HG03439 (cell line): ENCODE measurements around the gene TMPRSS4.

Experiments
- ATAC-seq: cut with Tn5 transposase; IDR thresholded peaks from one replicate; pipeline ENCODE4 v1.9.1; 2021; ENCODE audit warnings: mild to moderate bottlenecking, moderate library complexity; ENCODE audit not compliant: unreplicated experiment

The TMPRSS4 gene, protein sequence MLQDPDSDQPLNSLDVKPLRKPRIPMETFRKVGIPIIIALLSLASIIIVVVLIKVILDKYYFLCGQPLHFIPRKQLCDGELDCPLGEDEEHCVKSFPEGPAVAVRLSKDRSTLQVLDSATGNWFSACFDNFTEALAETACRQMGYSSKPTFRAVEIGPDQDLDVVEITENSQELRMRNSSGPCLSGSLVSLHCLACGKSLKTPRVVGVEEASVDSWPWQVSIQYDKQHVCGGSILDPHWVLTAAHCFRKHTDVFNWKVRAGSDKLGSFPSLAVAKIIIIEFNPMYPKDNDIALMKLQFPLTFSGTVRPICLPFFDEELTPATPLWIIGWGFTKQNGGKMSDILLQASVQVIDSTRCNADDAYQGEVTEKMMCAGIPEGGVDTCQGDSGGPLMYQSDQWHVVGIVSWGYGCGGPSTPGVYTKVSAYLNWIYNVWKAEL

DNA sequence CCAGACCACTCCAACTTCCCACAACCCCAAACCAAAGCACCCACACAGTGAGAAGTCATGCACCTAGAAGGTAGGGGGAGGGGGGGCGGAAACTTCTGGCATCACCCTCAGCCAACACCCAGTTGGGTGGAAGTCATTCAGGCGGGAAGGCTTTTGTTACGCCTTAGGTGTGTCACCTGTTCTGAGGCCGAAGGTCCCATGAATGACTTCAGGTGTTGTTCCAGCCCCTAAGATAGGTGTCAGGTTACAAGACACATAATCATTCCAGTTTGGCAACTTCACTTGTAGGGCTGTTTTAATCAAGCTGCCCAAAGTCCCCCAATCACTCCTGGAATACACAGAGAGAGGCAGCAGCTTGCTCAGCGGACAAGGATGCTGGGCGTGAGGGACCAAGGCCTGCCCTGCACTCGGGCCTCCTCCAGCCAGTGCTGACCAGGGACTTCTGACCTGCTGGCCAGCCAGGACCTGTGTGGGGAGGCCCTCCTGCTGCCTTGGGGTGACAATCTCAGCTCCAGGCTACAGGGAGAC lies at the start of gene TMPRSS4:
TMPRSS4 (plus strand) TSS at position 325 of the 528 bp plus-strand sequence. CDS start 225 bp downstream, outside the sequence.
- ATAC-seq = no peak

DNA sequence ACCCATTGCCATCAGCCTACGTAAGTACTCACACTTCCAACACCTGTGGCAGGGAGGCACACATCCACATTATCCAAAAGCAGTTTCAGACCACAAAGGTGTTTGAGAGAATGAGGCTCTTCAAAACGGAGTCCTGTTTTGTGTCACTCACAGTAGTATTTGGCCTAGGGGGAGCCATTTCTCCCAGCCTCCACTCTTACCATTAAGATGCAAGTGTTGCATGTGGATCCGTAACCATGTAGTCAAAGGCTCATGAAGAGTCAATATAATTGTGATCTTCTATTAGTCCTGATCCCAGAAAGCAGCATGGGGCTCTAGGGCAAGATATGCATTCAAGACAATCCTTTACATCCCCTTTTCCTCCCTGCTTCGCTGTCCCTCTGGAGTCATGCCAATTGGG lies 49.2 kb upstream of the TMPRSS4 start:
- no peak for ATAC-seq

DNA sequence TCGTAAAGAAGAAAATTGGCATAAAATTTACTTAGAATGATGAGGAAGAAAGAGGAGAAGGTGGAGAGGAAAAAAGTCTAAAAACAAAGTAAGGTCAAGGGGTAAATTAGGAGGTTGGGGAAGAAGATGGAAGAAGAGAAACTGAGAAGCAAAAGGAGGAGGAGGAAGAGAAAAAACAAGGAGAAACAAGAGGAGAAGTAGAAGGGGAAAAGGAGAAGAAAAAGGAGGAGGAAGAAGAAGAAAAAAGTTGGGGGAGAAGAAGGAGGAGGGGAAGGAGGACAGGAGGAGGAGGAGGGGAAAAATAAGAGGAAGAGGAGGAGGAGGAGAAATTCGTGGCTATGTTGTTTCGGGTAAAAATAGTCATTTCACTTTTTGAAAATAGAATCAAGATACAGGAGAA lies 48.3 kb upstream of the TMPRSS4 start:
- no peak for ATAC-seq

DNA sequence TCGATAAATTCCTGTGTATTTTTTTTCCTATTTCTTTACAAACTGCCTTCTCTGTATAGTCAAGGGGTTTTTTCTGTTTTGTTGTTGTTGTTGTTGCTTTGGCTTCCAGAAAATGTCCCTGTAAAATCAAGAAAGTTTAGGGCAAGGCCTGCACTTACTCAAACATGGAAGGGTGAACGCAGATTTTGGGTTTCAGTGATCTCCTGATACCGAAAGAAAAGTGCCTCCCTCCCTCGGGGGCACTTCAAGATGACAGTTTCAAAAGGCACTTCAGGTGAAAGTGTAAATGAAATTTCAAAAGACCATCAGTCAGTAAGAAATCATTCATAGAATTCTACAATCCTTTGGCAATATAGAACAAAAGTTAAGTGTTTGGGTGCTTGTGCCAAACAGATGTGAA lies 43.4 kb upstream of the TMPRSS4 start:
- no peak for ATAC-seq

DNA sequence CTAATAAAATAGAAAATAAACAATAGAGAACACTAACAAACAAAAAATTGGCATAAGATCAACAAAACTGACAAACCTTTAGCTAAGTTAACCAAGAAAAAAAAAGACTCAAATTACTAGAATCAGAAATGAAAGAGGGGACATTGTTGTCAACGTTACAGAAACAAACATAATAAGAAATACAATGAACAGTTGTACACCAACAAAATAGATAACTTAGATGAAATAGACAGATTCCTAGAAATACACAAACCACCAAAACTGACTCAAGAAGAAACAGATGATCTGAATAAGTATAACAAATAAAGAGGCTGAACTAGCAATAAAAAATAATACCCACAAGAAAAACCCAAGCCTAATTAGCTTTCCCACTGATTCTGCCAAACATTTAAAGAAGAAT lies 34.7 kb upstream of the TMPRSS4 start:
- ATAC-seq = no peak

DNA sequence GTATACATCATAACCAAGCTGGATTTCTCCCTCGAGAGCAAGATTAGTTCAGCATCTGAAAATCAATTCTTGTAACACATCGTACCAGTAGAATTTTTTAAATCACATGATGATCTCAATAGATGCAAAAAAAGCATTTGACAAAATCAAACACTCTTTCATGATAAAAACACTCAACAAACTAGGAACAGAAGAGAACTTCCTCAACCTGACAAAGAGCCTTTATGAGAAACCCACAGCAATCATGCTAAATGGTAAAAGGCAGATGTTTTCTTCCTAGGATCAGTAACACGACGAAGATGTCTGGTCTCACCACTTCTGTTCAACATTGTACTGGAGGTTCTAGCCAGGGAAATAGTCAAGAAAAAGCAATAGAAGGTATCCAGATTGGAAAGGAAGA lies 34.1 kb upstream of the TMPRSS4 start:
- no peak for ATAC-seq

DNA sequence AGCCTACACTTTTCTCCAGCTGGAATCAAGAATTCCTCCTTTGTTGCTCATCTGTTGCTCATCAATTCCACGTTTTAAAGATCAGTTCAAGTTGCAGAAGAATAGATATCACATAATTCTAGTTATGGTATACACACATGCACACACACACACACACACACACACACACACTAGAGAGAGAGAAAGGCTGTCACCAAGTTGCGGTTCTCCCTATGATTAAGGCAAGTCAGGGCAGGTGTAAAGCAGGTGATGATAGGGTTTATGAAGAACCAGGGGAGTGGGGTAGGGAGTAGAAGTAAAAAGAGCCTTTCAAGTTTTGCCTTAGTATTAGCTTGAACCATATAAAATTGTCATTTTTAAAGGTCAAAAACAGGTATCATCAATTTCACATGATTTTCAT lies 31.7 kb upstream of the TMPRSS4 start:
- ATAC-seq = no peak

DNA sequence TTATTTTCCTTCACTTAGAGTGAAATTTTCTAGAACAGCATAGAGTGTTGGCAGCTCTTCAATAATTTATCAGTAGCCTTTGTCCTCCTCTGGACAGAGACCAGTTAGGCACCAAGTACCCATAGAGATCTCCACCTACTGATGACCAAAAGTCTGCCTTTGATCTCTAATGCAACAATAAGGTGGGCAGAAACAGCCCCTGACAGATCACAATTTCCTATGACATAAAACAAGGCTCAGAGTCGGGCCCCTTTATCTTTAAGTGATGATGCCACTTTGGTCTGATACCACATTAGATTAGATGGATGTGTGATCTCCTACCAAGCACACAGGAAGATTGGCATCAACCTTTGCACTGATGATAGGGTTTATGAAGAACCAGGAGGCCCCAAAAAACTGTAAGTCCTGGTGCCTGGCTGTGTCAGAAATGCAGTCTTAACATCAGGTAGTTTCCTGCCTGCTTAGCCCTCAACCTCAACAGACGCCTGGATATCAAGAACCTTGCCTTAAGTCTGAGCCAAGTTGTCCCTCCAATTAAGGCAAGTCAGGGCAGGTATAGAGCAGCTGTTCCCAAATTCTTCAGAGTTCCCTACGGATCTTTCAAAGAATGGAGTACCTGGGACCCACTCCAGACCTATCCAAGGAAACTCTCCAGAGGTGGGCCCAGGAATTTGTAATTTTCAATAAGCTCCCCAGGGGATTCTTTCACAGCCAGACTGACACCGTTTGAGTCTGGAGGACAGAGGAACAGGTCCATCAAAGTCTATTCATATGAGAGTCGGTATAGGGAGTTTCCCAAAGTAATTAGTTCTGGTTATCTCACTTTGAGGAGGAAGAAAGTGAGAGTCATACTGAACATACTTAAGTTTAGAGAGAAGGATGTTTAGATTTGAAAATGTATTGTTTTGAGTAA lies 30.6 kb upstream of the TMPRSS4 start:
- no peak for ATAC-seq

DNA sequence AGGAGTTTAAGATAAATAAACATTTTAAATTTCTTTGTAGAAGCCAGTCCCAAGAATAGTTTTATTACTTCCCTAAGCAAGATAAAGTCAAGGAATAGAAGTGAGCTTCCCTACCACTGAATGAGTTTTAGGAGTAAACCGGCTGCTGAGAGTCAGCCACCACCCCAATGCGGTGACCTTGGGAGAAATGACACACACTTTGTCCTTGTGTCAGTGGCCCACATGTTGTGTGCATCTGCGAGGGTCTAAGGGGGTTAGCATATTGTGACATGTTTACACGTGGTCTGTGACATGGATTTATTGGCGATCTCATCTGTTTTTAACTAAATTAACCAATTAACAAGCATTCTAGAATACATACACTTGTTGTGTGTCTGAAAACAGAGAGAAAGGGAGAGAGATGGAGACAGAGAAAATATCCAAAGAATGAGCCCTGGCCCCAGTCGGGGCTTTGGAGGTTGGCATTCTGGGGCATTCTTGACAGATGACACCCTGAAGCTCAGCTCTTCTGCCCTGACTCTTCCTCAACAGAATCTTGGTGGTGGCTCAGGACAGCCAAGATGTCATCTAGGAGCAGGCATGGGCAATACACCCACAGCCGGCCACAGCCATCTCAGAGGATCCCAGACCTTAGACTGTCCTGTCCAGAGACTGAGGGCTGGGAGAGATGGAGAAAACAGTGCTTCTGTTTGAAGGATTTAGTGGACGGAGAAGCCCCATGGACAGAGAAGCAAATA lies 29.7 kb upstream of the TMPRSS4 start:
- ATAC-seq = no peak

DNA sequence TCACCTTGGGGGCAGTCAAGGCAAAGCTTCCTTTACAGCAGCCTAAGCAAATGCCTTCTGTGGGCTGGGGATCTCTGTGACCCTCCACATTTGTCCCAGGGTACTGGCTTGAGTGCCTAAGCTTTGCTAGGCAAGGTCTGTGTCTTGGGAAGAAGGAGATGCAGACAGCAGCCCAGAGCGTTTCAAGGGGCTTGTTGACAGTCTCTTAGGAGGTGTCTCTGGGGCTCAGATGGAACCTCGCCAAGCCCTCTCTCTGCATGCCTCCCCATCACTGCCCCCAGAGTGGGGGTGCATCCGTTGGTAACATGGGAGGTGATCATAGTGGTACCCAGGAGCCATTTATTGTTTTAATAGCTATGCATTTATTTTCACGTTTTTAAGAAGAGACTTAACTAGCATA lies 29.1 kb upstream of the TMPRSS4 start:
- ATAC-seq = no peak

DNA sequence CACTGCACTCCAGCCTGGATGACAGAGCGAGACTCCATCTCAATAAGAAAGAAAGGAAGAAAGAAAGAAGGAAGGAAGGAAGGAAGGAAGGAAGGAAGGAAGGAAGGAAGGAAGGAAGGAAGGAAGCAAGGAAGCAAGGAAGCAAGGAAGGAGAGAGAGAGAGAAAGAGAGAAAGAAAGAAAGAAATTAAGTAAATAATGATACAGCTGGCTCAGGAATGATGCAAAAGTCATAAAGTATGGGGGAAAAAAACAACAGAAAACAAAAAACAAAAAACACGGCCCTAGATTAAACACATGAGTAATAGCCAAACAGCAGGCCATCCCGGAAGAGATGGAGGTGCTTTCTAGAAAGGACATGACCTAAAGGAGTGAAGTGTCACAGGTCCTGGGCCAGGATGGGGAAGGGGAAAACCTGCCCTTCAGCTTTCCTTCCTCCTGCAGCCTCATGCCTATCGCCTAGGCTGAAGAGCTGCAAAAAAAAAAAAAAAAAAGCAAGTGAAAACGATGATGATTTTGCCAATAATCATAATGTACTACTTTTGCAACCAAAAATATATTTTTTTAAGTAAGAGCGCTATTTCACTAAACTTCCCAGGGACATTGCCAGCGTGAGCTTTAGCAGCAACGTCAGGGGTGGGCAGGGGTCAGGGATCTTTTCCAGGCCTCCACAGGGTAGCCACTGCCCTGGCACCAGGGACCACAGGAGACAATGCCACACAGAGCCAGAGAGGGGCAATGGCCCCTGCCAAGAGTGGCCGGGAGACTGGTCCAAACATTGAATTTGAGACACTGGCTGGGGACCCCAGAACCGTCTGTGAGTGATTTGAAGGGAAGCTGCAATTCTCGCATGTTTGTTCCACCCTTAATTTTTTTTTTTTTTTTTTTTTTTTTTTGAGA lies 28.2 kb upstream of the TMPRSS4 start:
- no peak for ATAC-seq

DNA sequence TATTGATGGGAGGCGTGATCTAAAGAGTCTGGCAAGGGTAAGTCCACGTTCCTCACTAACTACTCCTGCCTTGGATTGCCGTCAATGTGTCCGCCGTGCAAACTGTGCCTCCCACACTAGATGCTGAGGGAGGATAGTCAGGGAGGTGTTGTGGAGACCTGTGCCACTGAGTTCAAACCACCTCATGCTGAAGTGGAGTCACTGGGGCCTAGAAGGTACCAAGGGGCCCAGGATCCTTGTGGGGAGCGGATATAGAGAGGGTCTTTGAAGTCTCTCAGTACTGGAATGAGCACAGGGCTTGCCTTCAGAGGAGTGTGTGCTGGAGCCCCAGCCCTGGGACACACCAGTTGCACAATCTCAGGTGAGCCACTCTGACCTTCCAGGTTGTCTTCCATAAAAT lies 27.1 kb upstream of the TMPRSS4 start:
- ATAC-seq = no peak

DNA sequence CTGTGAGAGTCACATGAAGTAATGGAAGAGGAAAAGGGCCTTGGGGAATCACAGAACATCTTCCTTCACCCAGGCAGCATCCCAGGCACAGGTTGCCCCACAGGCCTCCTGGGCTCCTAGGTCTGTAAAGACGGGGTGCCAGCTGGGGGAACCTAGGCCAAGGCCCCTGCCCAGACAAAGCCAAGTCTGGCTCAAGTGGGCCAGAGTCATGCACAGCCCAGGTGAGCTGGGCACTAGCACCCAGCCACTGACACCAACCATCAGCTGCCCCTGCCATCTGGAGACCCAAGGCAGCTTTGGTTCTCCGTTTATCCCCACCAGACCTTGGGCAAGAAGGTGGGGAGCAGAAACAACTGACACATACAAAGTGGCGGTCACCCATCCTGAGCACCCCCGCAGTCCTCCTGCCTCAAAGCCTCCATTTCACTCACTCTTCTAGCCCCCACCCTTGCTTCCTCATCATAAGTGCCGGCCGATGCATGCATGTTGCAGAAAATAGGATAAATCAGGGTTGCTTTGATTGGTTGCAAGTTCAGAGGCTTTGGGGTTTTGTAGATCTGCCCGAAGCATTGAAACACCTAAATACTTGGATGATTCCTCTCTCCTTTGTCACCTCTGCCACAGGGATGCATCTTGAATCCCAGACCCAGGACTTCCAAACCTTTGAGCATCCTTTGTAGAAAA lies 26.5 kb upstream of the TMPRSS4 start:
- ATAC-seq = no peak

DNA sequence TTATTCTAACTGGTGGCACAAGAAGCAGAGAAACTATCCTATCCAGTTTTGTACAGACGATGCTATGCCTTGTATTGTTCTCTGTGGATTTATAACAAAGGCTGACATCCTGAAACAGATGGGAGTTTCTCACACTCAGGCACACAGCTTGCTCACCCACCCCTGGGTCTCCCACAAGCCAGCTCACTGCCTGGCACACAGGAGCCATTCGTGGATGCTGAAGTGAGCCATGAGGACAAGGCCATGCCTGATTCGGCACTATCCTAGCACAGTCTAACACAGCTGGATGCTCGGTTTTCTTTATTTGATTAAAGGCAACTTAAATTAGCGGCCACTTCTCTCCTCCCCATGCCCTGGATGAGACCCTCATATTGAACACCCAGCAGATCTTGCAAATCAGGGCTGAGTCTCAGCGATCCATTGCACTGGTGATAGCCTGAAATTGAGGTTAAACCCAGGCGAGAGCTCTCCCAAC lies 25.7 kb upstream of the TMPRSS4 start:
- no peak for ATAC-seq

DNA sequence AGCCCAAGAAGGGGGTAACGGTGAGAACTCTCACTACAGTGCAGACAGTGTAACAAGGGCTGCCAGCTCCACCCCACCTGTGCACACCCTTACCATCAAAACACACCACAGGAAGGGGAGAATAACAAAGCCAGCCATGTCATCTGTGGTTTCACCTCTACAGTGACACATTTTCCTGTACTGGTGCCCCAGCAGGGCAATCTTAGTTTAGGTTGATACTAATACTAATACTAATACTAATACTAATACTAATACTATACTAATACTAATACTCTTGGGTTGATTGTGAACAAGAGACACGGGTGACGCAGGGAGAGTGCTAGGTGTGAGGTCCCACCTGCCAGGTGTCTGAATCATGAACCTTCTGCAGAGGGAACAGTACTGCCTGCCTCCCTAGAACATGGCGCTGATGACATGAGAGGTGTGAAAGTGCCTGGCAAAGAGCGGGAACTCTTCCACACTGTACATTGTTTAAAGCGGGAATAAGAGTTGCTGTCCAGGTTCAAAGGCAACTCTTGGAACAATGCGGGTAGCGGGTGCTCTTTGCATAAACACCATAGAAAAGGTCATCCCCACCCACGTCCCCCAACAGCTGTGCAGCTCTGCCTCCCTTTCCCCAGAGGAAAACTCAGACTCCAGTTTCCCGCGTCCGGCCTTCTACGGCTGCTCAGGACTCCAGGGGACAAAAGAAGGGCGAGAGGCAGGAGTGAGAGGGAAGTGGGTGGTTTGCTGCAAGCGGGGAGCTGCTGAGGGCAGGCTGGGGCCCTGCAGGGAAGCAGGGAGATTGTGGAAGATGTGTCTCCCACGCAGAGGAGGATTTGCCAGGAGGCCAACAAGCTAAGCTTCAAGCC lies 25.0 kb upstream of the TMPRSS4 start:
- peak; percentile 45 for ATAC-seq

DNA sequence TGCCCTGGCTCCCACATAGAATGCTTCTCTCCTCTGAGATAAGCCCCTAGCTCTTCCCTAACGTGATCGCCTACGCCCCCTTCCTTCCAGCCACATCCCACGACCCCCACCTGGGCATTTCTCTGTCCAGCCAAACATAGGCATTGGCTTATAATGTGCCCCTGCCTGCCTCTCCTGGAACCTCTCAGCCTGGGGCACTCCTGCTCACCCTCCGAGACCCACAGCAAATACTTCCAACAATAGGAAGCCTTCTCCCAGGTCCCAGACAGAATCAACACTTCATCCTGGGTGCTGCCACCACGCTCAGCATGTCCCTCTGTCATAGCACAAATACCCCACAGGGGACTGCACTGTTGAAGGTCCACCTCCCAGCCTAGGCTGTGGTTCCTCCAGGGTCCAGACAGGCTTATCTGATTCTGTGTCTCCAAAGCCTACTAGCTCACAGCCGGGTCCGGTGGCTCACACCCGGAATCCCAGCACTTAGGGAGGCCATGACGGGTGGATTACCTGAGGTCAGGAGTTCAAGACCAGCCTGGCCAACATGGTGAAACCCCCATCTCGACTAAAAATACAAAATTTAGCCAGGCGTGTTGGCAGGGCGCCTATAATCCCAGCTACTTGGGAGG lies 24.2 kb upstream of the TMPRSS4 start:
- ATAC-seq = no peak

DNA sequence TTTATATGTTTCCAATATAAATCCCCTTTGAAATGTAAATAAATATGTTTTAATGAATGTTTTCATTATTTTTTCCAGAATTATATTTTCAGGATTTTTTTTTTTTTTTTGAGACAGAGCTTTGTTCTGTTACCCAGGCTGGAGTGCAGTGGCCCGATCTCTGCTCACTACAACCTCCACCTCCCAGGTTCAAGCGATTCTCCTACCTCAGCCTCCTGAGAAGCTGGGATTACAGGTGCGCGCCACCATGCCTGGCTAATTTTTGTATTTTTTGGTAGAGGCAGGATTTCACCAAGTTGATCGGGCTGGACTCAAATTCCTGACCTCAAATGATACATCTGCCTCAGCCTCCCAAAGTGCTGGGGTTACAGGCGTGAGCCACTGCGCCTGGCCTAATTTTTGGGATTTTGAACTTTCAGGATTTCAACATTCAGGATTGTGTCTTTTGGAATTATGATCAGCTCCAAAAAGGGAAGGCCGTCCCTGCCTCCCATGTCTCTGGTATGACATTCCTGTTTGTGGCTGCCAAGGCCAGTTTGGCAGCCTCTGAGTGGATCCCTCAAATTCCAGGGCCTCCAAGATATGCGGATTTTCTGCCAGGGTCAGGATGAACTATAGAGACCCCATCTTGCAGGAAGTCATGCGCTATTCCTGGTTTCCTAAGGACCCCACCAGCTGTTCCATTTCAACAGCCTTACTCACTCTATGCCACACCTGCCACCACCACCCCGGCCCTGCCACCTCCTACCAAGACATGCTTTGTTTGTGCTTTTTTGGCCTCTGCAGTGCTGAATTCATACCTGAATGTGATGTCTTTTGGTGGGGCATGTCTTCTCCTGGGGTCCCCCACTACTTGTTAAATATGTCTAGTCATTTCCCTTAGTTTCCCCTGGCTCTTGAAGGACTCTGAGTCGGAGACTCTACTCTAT lies 21.9 kb upstream of the TMPRSS4 start:
- ATAC-seq = no peak
